GM12872 (cell line): ENCODE measurements around the gene CPNE9.

Source experiments
- CTCF ChIP-seq: IDR thresholded peaks from 3 replicates; pipeline ENCODE4 v1.5.1; 2011; ENCODE audit warnings: low read depth, mild to moderate bottlenecking, low read length, moderate library complexity; ENCODE audit not compliant: insufficient read depth

Gene CPNE9

DNA sequence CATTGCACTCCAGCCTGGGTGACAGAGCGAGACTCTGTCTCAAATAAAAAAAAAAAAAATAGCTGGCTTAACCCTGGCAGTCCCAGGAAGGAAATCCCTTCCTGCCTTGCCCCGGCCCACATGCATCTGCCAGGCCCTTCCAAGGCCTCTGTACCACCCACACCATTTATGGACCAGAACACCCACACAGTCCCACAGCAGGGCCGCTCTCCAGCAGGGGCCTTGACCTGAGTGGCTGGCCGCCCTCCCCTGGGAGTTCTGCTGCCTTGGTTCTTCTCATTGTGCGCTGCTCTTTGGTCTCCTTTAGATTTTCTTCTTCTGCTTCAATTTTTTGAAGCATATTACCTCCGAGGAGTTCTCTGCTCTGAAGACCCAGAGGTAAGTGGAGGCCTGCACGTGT is 16.1 kb upstream of the CPNE9 start:
- TF ChIP-seq CTCF: no peak

DNA sequence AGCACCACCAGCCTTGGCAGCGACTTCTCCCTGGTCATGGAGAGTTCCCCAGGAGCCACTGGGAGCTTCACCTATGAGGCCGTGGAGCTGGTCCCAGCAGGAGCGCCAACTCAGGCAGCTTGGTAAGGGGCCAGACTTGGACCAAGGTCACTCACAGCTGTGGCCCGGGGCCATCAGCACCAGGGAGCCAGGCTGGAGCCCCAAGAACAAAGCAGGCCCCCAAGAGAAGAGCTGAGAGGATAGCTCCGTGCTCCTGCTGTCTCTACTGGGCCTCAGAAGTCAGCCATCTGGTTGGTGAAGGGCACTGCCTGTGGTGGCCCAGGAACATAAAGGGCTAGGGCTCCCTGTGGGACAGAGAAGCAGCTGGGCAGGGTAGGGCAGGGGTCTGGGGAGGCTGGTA is 14.7 kb upstream of the CPNE9 start:
- no peak for TF ChIP-seq CTCF

GRCh38 chr3:9689757-9690156 is 13.9 kb upstream of the CPNE9 start:
- no peak for TF ChIP-seq CTCF

GRCh38 chr3:9690451-9691450 is 12.9 kb upstream of the CPNE9 start:
- no peak for TF ChIP-seq CTCF

- TF ChIP-seq CTCF: no peak
These were observed 12.0 kb upstream of the CPNE9 start for GRCh38 chr3:9691636-9692035.

- TF ChIP-seq CTCF: no peak
These were observed 11.2 kb upstream of the CPNE9 start for GRCh38 chr3:9692416-9692815.

- no peak for TF ChIP-seq CTCF
These were observed 8.3 kb upstream of the CPNE9 start for GRCh38 chr3:9695345-9695744.
